Measurements from ENCODE around the gene DZIP1.
A peak's percentile ranks its signal among the peaks of the same experiment; 100 is the strongest.

DZIP1 gene

DNA sequence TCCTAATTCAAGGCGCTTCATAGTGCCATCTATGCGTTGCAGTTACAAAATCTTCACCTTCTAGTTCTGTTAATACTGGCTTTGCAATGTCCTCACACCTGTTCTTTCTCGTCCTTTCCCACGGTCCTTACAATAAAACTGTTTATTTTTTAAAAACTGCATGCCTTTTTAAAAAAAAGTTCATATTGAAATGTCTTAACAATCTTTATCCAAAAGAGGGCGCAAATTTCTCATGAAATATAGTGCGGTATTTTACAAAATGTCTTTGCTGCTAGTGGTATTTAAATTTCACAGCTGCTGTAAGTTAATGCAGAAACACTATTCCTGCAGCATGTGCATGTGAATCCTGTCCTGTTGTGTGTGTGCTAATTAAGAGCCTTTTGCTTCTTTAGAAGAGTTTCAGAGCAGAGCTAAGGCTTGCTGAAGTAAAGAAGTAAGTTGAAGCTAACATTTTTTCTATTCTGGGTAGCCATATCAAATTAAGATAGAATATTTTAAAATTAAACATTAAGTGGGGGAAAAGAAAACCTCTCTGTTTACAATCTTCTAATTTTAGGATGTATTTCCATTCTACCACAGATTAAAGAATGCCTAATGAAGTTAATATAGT lies 107.8 kb downstream of the DZIP1 start:
- peak; percentile 44; the same call in 2 of the 3 replicates for ATAC-seq
- no peak for TF ChIP-seq ZC3H10 (CRISPR knock-in tag; IDR thresholded peaks at IDR 0.05)
- TF ChIP-seq TCF4 (CRISPR knock-in tag; IDR thresholded peaks at IDR 0.05; ENCODE audit: borderline replicate concordance) = no peak
- TF ChIP-seq GLIS3 (CRISPR knock-in tag; IDR thresholded peaks at IDR 0.05) = no peak
- TF ChIP-seq ESRRG (CRISPR knock-in tag; IDR thresholded peaks at IDR 0.05) = no peak
- TF ChIP-seq, protein P1, sequence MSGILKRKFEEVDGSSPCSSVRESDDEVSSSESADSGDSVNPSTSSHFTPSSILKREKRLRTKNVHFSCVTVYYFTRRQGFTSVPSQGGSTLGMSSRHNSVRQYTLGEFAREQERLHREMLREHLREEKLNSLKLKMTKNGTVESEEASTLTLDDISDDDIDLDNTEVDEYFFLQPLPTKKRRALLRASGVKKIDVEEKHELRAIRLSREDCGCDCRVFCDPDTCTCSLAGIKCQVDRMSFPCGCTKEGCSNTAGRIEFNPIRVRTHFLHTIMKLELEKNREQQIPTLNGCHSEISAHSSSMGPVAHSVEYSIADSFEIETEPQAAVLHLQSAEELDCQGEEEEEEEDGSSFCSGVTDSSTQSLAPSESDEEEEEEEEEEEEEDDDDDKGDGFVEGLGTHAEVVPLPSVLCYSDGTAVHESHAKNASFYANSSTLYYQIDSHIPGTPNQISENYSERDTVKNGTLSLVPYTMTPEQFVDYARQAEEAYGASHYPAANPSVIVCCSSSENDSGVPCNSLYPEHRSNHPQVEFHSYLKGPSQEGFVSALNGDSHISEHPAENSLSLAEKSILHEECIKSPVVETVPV (CRISPR knock-in tag; IDR thresholded peaks at IDR 0.05) = no peak
- TF ChIP-seq, protein P2, sequence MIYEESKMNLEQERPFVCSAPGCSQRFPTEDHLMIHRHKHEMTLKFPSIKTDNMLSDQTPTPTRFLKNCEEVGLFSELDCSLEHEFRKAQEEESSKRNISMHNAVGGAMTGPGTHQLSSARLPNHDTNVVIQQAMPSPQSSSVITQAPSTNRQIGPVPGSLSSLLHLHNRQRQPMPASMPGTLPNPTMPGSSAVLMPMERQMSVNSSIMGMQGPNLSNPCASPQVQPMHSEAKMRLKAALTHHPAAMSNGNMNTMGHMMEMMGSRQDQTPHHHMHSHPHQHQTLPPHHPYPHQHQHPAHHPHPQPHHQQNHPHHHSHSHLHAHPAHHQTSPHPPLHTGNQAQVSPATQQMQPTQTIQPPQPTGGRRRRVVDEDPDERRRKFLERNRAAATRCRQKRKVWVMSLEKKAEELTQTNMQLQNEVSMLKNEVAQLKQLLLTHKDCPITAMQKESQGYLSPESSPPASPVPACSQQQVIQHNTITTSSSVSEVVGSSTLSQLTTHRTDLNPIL (CRISPR knock-in tag; IDR thresholded peaks at IDR 0.05; ENCODE audit: low read depth) = no peak
- no peak for TF ChIP-seq ZNF70 (CRISPR knock-in tag; IDR thresholded peaks at IDR 0.05)
- TF ChIP-seq ZNF565 (CRISPR knock-in tag; conservative IDR thresholded peaks at IDR 0.05; ENCODE audit: low read depth) = no peak
- TF ChIP-seq ZFP3 (CRISPR knock-in tag; IDR thresholded peaks at IDR 0.05) = no peak
- TF ChIP-seq, protein P3, sequence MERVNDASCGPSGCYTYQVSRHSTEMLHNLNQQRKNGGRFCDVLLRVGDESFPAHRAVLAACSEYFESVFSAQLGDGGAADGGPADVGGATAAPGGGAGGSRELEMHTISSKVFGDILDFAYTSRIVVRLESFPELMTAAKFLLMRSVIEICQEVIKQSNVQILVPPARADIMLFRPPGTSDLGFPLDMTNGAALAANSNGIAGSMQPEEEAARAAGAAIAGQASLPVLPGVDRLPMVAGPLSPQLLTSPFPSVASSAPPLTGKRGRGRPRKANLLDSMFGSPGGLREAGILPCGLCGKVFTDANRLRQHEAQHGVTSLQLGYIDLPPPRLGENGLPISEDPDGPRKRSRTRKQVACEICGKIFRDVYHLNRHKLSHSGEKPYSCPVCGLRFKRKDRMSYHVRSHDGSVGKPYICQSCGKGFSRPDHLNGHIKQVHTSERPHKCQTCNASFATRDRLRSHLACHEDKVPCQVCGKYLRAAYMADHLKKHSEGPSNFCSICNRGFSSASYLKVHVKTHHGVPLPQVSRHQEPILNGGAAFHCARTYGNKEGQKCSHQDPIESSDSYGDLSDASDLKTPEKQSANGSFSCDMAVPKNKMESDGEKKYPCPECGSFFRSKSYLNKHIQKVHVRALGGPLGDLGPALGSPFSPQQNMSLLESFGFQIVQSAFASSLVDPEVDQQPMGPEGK (CRISPR knock-in tag; IDR thresholded peaks at IDR 0.05; ENCODE audit: borderline replicate concordance) = no peak

DNA sequence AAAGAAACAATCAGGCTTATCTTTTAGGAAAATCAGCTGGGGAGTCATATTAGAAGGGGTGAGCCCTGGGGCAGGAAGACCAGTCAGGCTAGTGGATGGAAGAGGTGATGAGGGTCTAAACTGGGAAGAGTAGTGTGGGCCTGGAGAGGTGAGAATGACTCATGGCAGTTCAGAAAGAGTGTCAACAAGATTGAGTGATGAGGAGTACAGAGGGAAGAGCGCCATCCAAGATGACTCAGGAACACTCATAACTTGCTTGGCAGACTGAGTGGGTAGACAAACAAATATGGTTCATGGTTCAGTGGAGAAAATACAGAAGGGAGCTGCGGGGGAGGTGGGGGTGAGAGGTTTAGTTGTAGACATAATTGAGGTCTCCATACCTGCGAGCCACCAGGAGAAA lies 109.3 kb downstream of the DZIP1 start:
- TF ChIP-seq ISL1 (CRISPR knock-in tag; IDR thresholded peaks at IDR 0.05) (0 out of 2 replicates have a peak, but pooled peaks have one; percentile 11), TCF4 (CRISPR knock-in tag; IDR thresholded peaks at IDR 0.05; ENCODE audit: borderline replicate concordance) (no peak)
- peak; percentile 58 for ATAC-seq

DNA sequence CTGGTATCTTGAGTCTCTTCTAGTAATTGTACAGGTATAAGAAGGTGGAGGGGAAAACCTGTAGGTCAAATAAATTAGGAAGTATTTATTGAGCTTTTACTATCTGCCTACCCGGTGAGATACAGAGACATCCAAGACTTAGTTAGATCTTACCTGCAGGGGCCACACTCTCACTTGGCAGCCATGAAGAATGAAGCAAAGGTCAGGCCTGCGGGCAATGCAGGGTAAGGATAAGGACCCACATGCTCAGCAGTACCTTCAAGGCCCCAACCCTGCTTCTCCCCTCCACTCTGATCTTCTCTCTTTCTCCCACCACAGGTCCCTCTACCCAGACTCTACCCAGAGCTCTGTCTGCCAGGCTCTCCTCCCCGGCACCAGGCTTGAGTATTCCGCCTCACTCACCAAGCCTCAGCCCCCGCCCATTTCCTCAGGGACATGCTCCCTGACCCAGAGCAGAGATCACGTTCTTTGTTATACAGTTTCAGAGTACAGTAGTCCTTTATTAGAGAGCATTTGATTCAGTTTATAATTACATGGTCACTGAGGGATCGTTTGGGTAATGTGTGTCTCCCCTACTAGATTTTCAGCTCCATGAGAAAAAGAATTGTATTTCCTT lies 110.9 kb downstream of the DZIP1 start:
- TF ChIP-seq ZNF8 (CRISPR knock-in tag; IDR thresholded peaks at IDR 0.05) (no peak), SNAI2 (CRISPR knock-in tag; IDR thresholded peaks at IDR 0.05) (no peak), PPARA (CRISPR knock-in tag; IDR thresholded peaks at IDR 0.05; ENCODE audit: borderline replicate concordance) (no peak), ISL1 (CRISPR knock-in tag; IDR thresholded peaks at IDR 0.05) (no peak), ZNF70 (CRISPR knock-in tag; IDR thresholded peaks at IDR 0.05) (no peak), OSR1 (CRISPR knock-in tag; IDR thresholded peaks at IDR 0.05) (no peak), TOX (CRISPR knock-in tag; IDR thresholded peaks at IDR 0.05; ENCODE audit: borderline replicate concordance) (no peak), ZNF565 (CRISPR knock-in tag; conservative IDR thresholded peaks at IDR 0.05; ENCODE audit: low read depth) (no peak), ZC3H10 (CRISPR knock-in tag; IDR thresholded peaks at IDR 0.05) (no peak)
- TF ChIP-seq, protein P4, sequence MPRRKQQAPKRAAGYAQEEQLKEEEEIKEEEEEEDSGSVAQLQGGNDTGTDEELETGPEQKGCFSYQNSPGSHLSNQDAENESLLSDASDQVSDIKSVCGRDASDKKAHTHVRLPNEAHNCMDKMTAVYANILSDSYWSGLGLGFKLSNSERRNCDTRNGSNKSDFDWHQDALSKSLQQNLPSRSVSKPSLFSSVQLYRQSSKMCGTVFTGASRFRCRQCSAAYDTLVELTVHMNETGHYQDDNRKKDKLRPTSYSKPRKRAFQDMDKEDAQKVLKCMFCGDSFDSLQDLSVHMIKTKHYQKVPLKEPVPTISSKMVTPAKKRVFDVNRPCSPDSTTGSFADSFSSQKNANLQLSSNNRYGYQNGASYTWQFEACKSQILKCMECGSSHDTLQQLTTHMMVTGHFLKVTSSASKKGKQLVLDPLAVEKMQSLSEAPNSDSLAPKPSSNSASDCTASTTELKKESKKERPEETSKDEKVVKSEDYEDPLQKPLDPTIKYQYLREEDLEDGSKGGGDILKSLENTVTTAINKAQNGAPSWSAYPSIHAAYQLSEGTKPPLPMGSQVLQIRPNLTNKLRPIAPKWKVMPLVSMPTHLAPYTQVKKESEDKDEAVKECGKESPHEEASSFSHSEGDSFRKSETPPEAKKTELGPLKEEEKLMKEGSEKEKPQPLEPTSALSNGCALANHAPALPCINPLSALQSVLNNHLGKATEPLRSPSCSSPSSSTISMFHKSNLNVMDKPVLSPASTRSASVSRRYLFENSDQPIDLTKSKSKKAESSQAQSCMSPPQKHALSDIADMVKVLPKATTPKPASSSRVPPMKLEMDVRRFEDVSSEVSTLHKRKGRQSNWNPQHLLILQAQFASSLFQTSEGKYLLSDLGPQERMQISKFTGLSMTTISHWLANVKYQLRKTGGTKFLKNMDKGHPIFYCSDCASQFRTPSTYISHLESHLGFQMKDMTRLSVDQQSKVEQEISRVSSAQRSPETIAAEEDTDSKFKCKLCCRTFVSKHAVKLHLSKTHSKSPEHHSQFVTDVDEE (CRISPR knock-in tag; IDR thresholded peaks at IDR 0.05) = no peak
- TF ChIP-seq, protein P2 (CRISPR knock-in tag; IDR thresholded peaks at IDR 0.05; ENCODE audit: low read depth) = no peak
- TF ChIP-seq, protein P1 (CRISPR knock-in tag; IDR thresholded peaks at IDR 0.05) = no peak
- no peak for ATAC-seq
